Esophagus muscularis mucosa (tissue), 4 donors: ENCODE data around the gene C19orf33. TPM values are rescaled to one million over a fixed set of nuclear protein-coding genes. Genes with fewer than 3 reads are reported as not detected.

ENCODE experiments used
- DNase-seq: peaks from one replicate; pipeline ENCODE4 v3.0.0-alpha.2; 2017; ENCODE audit errors: extremely low spot score
- H3K27ac ChIP-seq, 4 donors: fragments of 200-600 bp; sonication (generic); replicated peaks in 1 of 4; 1 replicate in 3 of 4; 2 replicates in 1 of 4; pipeline ENCODE4 v1.5.1; 2016 to 2019; ENCODE audit warnings: mild to moderate bottlenecking in 1 of 4
- H3K27me3 ChIP-seq, 4 donors: fragments of 200-600 bp; sonication (generic); one replicate each; pipeline versions ENCODE4 v1.5.1 to v1.6.0; 2016 to 2019
- H3K36me3 ChIP-seq, 4 donors: fragments of 200-600 bp; sonication (generic); one replicate each; pipeline ENCODE4 v1.5.1; 2016 to 2019
- H3K4me1 ChIP-seq, 4 donors: fragments of 200-600 bp; sonication (generic); one replicate each; pipeline ENCODE4 v1.5.1; 2016 to 2019
- H3K4me3 ChIP-seq, 4 donors: fragments of 200-600 bp; sonication (generic); 1 replicate in 2 of 4; 2 replicates in 2 of 4; pipeline ENCODE4 v1.5.1; 2016 to 2019; ENCODE audit warnings: mild to moderate bottlenecking in 4 of 4, moderate library complexity in 1 of 4
- H3K9me3 ChIP-seq, 4 donors: fragments of 200-600 bp; sonication (generic); 1 replicate in 3 of 4; 2 replicates in 1 of 4; pipeline ENCODE4 v1.5.1; 2016 to 2019
- CTCF ChIP-seq, 3 experiments: fragments of 200-600 bp in 2 of 3; fragments of 450-650 bp in 1 of 3; sonication (generic) in 2 of 3; IDR thresholded peaks; one replicate each; pipeline ENCODE4 v1.5.1; 2017 to 2019; ENCODE audit warnings: antibody characterized with exemption in 3 of 3, mild to moderate bottlenecking in 2 of 3, moderate library complexity in 1 of 3
- EP300 ChIP-seq: sonication (generic); formaldehyde crosslinking; IDR thresholded peaks from one replicate; pipeline ENCODE4 v1.6.1; 2017; ENCODE audit warnings: antibody characterized with exemption
- POLR2A ChIP-seq: fragments of 450-650 bp; IDR thresholded peaks from one replicate; pipeline ENCODE4 v1.6.1; 2017; ENCODE audit warnings: antibody characterized with exemption, moderate library complexity, mild to moderate bottlenecking, low read depth
- POLR2AphosphoS5 ChIP-seq, 2 donors: sonication (generic); formaldehyde crosslinking; IDR thresholded peaks; one replicate each; pipeline ENCODE4 v1.6.1; 2017; ENCODE audit warnings: antibody characterized with exemption in 2 of 2
- WGBS: methylation state at CpG from one replicate; pipeline ENCODE4 v1.1.5; 2018; 5-methylcytosine and 5-hydroxymethylcytosine counted together
- intact Hi-C: fragments of 100-400 bp; cut with DNase I; formaldehyde crosslinking; loops from one replicate; pipeline ENCODE4 v1.15.1; 2023
- total RNA-seq, 4 donors: library from RNA; depleted of rRNA; stranded (reverse); fragments of >200 nt; gene quantifications; one replicate each; pipeline versions ENCODE4 v1.1.0 to v1.2.1, GENCODE V29; 2016

Gene C19orf33
- total RNA-seq, 4 donors from 2014 or later = 7.8 to 8.6 (median 8.1) TPM

- DNase-seq = no peak
- 40% methylated on average over 2 of the region's 2 CpGs for WGBS
- H3K36me3 ChIP-seq = no peaks in the 10 kb centered on the region
- no peak overlapping the region for H3K4me3 ChIP-seq
- H3K27me3 ChIP-seq = no peaks in the 10 kb centered on the region
- peaks cover 23 to 43% (median 26%) of the 10 kb centered on the region in 4 donors for H3K4me1 ChIP-seq
- TF ChIP-seq POLR2AphosphoS5 (IDR thresholded peaks at IDR 0.05) (no peak), POLR2A (no peak), EP300 (no peak), CTCF (IDR thresholded peaks at IDR 0.05) (no peak)
- intact Hi-C loops = no loop called here
- peak overlapping the region; percentile 44 to 61 (median 54) for H3K27ac ChIP-seq
- no peaks in the 10 kb centered on the region for H3K9me3 ChIP-seq
These were observed 25.3 kb upstream of the C19orf33 start for GRCh38 chr19:38278751-38279150.

- Histone ChIP-seq H3K4me3 (no peak overlapping the region), H3K4me1 (peaks cover 20 to 35% (median 23%) of the 10 kb centered on the region in 4 donors), H3K27ac (no peak overlapping the region), H3K9me3 (no peaks in the 10 kb centered on the region), H3K36me3 (no peaks in the 10 kb centered on the region), H3K27me3 (no peaks in the 10 kb centered on the region)
- TF ChIP-seq POLR2AphosphoS5 (IDR thresholded peaks at IDR 0.05) (no peak), EP300 (no peak), POLR2A (no peak), CTCF (IDR thresholded peaks at IDR 0.05) (no peak)
- DNase-seq = no peak
- intact Hi-C loops = no loop called here
- WGBS = 89% methylated on average over 17 of the region's 17 CpGs
These were observed 23.8 kb upstream of the C19orf33 start for GRCh38 chr19:38280030-38280921.

- Histone ChIP-seq H3K36me3 (no peaks in the 10 kb centered on the region), H3K4me1 (peaks cover 18 to 29% (median 21%) of the 10 kb centered on the region in 4 donors), H3K9me3 (no peaks in the 10 kb centered on the region), H3K27ac (no peak overlapping the region), H3K27me3 (no peaks in the 10 kb centered on the region), H3K4me3 (no peak overlapping the region)
- WGBS = 89% methylated on average over 7 of the region's 7 CpGs
- no peak for TF ChIP-seq POLR2AphosphoS5 (IDR thresholded peaks at IDR 0.05)
- no peak for TF ChIP-seq EP300
- TF ChIP-seq POLR2A = no peak
- TF ChIP-seq CTCF (IDR thresholded peaks at IDR 0.05) = no peak
- intact Hi-C loops = no loop called here
- no peak for DNase-seq
These were observed 22.1 kb upstream of the C19orf33 start for GRCh38 chr19:38281811-38282566.

- H3K36me3 ChIP-seq = no peaks in the 10 kb centered on the region
- 90% methylated on average over 8 of the region's 8 CpGs for WGBS
- H3K4me1 ChIP-seq = peaks cover 6 to 20% (median 8%) of the 10 kb centered on the region in 4 donors
- H3K27ac ChIP-seq = no peak overlapping the region
- intact Hi-C loops = no loop called here
- TF ChIP-seq POLR2AphosphoS5 (IDR thresholded peaks at IDR 0.05) = no peak
- no peak for TF ChIP-seq POLR2A
- H3K27me3 ChIP-seq = no peaks in the 10 kb centered on the region
- no peak overlapping the region for H3K4me3 ChIP-seq
- DNase-seq = no peak
- no peaks in the 10 kb centered on the region for H3K9me3 ChIP-seq
These were observed 20.8 kb upstream of the C19orf33 start for GRCh38 chr19:38283271-38283670.

DNA sequence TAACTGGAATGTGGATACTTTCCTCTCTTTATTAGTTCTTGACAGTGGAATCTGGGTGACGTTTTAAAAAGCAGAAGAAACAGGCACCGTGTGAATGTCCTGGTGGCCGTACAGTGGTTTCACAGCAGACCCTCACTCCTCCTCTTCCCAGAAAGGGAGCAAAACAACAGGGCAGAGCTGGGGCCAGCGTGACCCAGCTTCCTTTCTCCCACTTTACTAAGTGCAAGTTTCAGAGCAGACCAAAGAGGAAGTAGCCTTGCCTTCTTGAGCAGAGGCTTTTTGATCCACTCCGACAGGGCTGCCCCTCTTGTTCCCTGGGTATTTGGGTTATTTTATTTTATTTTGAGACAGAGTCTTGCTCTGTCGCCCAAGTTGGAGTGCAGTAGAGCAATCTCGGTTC, 19.6 kb upstream of the C19orf33 start:
- DNase-seq = no peak
- intact Hi-C loops = no loop called here
- Histone ChIP-seq H3K27ac (no peak overlapping the region), H3K4me3 (no peak overlapping the region), H3K27me3 (no peaks in the 10 kb centered on the region), H3K4me1 (peaks cover 0 to 9% (median 0%) of the 10 kb centered on the region in 4 donors), H3K36me3 (no peaks in the 10 kb centered on the region), H3K9me3 (no peaks in the 10 kb centered on the region)
- TF ChIP-seq CTCF (IDR thresholded peaks at IDR 0.05) (no peak), EP300 (no peak), POLR2A (no peak), POLR2AphosphoS5 (IDR thresholded peaks at IDR 0.05) (no peak)
- WGBS = 60% methylated on average over 7 of the region's 7 CpGs
